ENCODE measurements around the gene KRTAP20-3.

KRTAP20-3 gene

GRCh38 chr21:30684506-30684905, 41.8 kb downstream of the KRTAP20-3 start:
- no peak for DNase-seq (ENCODE audit: low read depth)

- no peak for DNase-seq (ENCODE audit: low read depth)
Measured at GRCh38 chr21:30689822-30690221, 47.2 kb downstream of the KRTAP20-3 start.
